K562 (cell line): Measurements from ENCODE around the gene EEFSEC.

ENCODE experiments used
- IRF2 ChIP-seq: sonication (generic); formaldehyde crosslinking; IDR thresholded peaks from 2 replicates; pipeline ENCODE4 v1.8.1; 2022; ENCODE audit warnings: mild to moderate bottlenecking, missing genetic modification reagents
- RFX5 ChIP-seq: IDR thresholded peaks from 2 replicates; pipeline ENCODE4 v1.6.1; 2011; ENCODE audit warnings: low read depth, mild to moderate bottlenecking, improper control_type of control experiment, low read length
- SAFB2 ChIP-seq: fragments of 200-400 bp; formaldehyde crosslinking; IDR thresholded peaks from 2 replicates; pipeline ENCODE4 v1.6.1; 2018; ENCODE audit warnings: borderline replicate concordance, low read length, low read depth, moderate library complexity; ENCODE audit not compliant: severe bottlenecking
- THAP7 ChIP-seq: fragments of 250-450 bp; sonication (Bioruptor Pico); IDR thresholded peaks from 2 replicates; pipeline ENCODE4 v1.5.0; 2021
- ZNF239 ChIP-seq: fragments of 250-450 bp; sonication (Bioruptor Pico); IDR thresholded peaks from 2 replicates; pipeline ENCODE4 v1.4.0; 2020; ENCODE audit warnings: mild to moderate bottlenecking

GRCh38 chr3:128434524-128434923, 281.2 kb downstream of the EEFSEC start:
- TF ChIP-seq IRF2 (CRISPR knock-in tag), result no peak
- TF ChIP-seq ZNF239, result no peak
- no peak for TF ChIP-seq THAP7 (CRISPR knock-in tag)
- TF ChIP-seq SAFB2, result no peak
- no peak for TF ChIP-seq RFX5
